ENCODE data around the gene MTCL3.

The MTCL3 gene

GRCh38 chr6:127510876-127511275 is 8.3 kb downstream of the MTCL3 start:
- no peak overlapping the region for H3K4me3 ChIP-seq (replicated peaks in 1 of 2; ENCODE audit: low read depth in 2 of 2, low read length in 2 of 2)
- TF ChIP-seq CTCF (IDR thresholded peaks at IDR 0.05; ENCODE audit: low read depth, low read length), result no peak

GRCh38 chr6:127506894-127507293 is 12.2 kb downstream of the MTCL3 start:
- H3K4me3 ChIP-seq (replicated peaks in 1 of 2; ENCODE audit: low read depth in 2 of 2, low read length in 2 of 2), result no peak overlapping the region
- DNase-seq (ENCODE audit: low read depth in 2 of 2), result no peak
- TF ChIP-seq CTCF (IDR thresholded peaks at IDR 0.05; ENCODE audit: low read depth, low read length), result no peak

More at GRCh38 chr6:127510876-127511275, 8.3 kb downstream of the MTCL3 start:
- no peak for DNase-seq (ENCODE audit: low read depth in 2 of 2)

DNA sequence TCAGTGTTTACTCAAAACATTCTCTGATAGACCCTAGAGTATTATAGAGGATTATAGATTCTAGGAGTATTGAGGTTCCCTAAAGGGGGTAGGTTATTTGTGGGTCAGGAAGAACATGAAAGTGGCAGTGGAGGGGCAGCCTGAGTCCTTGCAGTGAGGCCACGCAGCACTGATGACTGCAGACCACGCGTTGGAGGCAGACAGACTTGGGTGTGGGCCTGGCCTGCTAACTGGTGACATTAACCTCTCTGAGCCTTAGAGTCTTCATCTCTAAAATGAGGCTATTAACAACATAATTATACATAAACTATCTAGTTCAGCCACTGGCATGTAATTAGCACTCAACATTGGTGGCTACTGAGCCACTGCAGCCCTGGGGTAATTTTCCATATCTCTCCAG is 16.1 kb downstream of the MTCL3 start:
- DNase-seq (ENCODE audit: low read depth in 2 of 2), result no peak

GRCh38 chr6:127497410-127497809 is 21.7 kb downstream of the MTCL3 start:
- no peak overlapping the region for H3K4me3 ChIP-seq (replicated peaks in 1 of 2; ENCODE audit: low read depth in 2 of 2, low read length in 2 of 2)
- DNase-seq (ENCODE audit: low read depth in 2 of 2), result no peak
- no peak for TF ChIP-seq CTCF (IDR thresholded peaks at IDR 0.05; ENCODE audit: low read depth, low read length)

More for the DNA sequence above, 16.1 kb downstream of the MTCL3 start:
- H3K4me3 ChIP-seq (replicated peaks in 1 of 2; ENCODE audit: low read depth in 2 of 2, low read length in 2 of 2), result no peak overlapping the region
- no peak for TF ChIP-seq CTCF (IDR thresholded peaks at IDR 0.05; ENCODE audit: low read depth, low read length)

DNA sequence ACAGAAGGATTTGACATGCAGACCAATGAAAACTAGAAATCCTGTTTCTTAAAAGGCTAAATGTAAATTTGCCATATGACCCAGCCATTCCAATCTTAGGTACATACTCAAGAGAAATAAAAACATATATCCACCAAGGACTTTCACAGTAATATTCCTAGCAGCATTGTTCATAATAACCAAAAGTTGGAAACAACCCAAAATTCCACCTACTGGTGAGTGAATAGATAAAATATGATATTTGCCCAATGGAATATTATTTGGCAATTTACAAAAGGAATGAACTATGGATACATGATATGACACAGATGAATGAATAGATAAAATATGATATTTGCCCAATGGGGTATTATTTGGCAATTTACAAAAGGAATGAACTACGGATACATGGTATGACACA is 22.7 kb downstream of the MTCL3 start:
- no peak for TF ChIP-seq CTCF (IDR thresholded peaks at IDR 0.05; ENCODE audit: low read depth, low read length)
- H3K4me3 ChIP-seq (replicated peaks in 1 of 2; ENCODE audit: low read depth in 2 of 2, low read length in 2 of 2), result no peak overlapping the region
- DNase-seq (ENCODE audit: low read depth in 2 of 2), result peak in 1 of 2 donors; percentile 72

- no peak for TF ChIP-seq CTCF (IDR thresholded peaks at IDR 0.05; ENCODE audit: low read depth, low read length)
- DNase-seq (ENCODE audit: low read depth in 2 of 2), result no peak
- no peak overlapping the region for H3K4me3 ChIP-seq (replicated peaks in 1 of 2; ENCODE audit: low read depth in 2 of 2, low read length in 2 of 2)
Measured at GRCh38 chr6:127494240-127494767, 24.8 kb downstream of the MTCL3 start.

DNA sequence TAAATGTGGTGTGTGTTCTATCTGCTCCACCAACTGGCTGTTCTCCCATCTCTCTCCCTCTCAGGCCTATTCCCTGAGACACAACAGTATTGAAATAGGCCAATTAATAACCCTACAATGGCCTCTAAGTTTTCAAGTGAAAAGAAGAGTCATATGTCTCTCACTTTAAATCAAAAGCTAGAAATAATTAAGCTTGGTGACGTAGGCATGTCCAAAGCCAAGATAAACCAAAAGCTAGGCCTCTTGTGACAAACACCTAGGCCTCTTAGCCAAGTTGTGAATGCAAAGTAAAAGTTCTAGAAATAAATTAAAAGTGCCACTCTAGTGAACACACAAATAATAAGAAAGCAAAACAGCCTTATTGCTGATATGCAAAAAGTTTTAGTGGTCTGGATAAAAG is 29.9 kb downstream of the MTCL3 start:
- no peak for TF ChIP-seq CTCF (IDR thresholded peaks at IDR 0.05; ENCODE audit: low read depth, low read length)

More for the DNA sequence above, 29.9 kb downstream of the MTCL3 start:
- DNase-seq (ENCODE audit: low read depth in 2 of 2), result no peak
- no peak overlapping the region for H3K4me3 ChIP-seq (replicated peaks in 1 of 2; ENCODE audit: low read depth in 2 of 2, low read length in 2 of 2)

Data from cardiac fibroblast (primary cell).